ENCODE results near the gene PIR.

Gene PIR

DNA sequence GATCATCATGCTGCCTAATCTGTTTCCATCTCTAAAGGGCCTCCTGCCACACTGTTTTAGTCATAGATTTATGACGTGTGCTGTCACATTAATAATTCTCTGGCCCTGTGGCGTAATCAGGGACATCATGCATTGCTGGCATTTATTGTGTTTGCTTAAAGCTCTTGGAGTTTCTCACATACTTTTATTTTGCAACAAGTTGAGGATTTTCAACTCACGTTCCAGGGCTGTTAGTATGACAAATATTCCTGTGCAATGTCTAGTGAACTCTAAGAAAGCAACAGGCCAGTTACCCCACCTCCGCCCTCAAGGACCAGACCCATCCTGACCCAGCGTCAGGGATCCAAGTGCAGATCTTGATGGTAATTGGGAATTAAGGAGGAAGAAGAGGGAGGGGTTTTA, 150.1 kb downstream of the PIR start:
- no peak for DNase-seq

DNA sequence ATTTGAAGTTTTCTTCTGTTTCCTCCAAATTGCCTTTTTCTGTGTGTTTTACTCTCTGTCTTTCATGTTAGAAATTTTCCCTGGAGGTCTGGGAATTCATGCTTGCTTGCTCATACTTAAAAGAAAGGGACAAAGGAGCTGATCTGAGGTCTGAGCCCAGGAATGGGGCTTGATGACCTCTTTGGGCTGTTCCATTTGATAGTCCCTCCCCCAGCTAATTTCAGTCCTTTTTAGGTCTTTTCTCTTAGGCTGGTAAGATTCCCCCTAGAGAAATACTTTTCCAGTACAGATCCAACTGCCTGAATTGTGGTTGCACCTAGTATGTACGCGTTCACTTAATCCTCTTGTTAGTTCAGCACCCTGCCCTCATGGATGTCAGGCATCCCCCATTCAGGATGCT, 152.3 kb downstream of the PIR start:
- DNase-seq: no peak

DNA sequence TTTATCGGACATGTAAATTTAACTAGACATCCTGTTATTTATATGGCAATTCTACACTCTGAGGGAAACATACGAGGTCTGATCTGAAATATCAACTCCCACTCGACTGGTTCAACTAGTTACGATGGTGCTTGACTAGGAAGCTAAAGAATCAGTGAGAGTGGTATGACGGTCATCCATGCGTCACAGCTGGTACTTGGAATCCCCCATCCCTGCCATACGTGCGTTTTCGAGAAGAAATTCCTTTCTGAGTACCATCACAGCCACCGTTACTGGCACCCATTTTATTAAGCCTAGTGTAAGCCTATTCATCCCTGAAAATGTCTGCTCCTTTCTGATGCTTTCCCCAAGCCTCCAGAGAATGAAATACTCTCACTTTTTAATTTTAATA, 157.1 kb downstream of the PIR start:
- peak; percentile 24 to 49 for DNase-seq

- peak; percentile 85 to 90 for DNase-seq
These were observed 157.8 kb downstream of the PIR start, which contains the start of gene PIGA for GRCh38 chrX:15335135-15336022. PIGA (minus strand) TSS chrX:15335523; CDS start chrX:15331930, 3,593 bp downstream.
